ENCODE data around the gene DNAL4. TPM values are rescaled to one million over a fixed set of nuclear protein-coding genes. Genes with fewer than 3 reads are reported as not detected.

The DNAL4 gene
- total RNA-seq, 1 donor from 2014 or later, result 46.9 TPM

DNA sequence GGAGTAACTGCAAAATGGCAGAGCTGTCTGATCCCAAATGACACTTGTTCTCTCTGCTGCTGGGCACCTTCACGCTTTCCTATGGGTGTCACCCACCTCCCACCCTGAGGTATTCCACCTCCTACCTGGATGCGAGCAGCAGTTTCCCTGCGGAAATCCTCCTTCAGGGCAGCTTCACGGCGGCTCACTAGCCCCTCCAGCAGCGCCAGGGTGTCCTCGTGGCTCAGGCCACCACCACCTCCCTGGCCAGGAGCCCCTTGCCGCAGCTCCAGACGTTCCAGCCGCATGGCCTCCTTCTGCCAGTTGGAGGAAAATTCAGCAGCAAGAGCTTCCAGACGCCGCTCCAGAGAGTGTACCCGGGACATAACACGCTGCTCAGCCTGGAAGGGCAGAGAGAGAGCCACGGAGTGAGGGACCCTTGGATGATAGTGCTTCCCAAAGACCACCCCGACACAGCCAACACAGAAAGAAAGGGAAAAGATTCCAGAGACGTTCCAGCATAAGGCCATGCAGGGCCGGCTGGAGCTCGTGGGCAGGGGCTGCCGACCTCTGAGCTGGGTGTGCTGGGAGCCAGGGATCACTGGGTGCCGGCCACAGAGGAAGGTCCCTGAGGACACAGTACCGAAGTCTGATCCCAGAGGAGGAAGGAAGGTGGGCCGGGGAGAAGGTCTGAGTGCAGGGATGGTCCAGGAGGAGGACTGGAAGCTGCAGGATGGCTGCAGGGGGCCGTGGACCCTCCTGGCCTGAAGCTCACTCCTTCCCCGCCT lies 51.6 kb downstream of the DNAL4 start:
- Histone ChIP-seq H3K27me3 (ENCODE audit: control insufficient read depth, insufficient read depth, low read length) (no peaks in the 10 kb centered on the region), H3K36me3 (ENCODE audit: control insufficient read depth, insufficient read depth, low read length) (peaks cover 6% of the 10 kb centered on the region), H3K4me3 (ENCODE audit: low read depth, low read length) (no peak overlapping the region)
- no peak for DNase-seq (ENCODE audit: low read depth)
- TF ChIP-seq, protein P1, sequence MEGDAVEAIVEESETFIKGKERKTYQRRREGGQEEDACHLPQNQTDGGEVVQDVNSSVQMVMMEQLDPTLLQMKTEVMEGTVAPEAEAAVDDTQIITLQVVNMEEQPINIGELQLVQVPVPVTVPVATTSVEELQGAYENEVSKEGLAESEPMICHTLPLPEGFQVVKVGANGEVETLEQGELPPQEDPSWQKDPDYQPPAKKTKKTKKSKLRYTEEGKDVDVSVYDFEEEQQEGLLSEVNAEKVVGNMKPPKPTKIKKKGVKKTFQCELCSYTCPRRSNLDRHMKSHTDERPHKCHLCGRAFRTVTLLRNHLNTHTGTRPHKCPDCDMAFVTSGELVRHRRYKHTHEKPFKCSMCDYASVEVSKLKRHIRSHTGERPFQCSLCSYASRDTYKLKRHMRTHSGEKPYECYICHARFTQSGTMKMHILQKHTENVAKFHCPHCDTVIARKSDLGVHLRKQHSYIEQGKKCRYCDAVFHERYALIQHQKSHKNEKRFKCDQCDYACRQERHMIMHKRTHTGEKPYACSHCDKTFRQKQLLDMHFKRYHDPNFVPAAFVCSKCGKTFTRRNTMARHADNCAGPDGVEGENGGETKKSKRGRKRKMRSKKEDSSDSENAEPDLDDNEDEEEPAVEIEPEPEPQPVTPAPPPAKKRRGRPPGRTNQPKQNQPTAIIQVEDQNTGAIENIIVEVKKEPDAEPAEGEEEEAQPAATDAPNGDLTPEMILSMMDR (IDR thresholded peaks at IDR 0.05; ENCODE audit: insufficient read depth, low read length, poor library complexity, severe bottlenecking), result no peak

DNA sequence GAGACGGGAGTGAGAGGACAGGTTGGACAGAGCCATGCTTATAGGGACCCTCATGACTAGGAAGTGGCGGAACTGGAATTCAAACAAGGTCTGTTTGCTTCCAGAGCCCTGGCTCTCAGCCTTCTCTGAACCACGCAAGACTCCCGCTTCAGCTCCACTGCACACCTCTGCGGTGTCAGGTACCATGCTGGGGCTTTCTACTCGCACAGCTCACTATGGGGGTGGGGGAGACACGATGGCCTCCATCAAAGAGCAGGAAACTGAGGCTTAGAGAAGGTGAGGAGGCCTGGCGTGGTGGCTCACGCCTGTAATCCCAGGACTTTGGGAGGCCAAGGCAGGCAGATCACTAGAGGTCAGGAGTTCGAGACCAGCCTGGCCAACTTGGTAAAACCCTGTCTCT lies 52.4 kb downstream of the DNAL4 start:
- no peak overlapping the region for H3K4me3 ChIP-seq (ENCODE audit: low read depth, low read length)
- H3K27me3 ChIP-seq (ENCODE audit: control insufficient read depth, insufficient read depth, low read length), result no peaks in the 10 kb centered on the region
- DNase-seq (ENCODE audit: low read depth), result no peak
- peaks cover 7% of the 10 kb centered on the region for H3K36me3 ChIP-seq (ENCODE audit: control insufficient read depth, insufficient read depth, low read length)
- TF ChIP-seq, protein P1 (IDR thresholded peaks at IDR 0.05; ENCODE audit: insufficient read depth, low read length, poor library complexity, severe bottlenecking), result no peak

DNA sequence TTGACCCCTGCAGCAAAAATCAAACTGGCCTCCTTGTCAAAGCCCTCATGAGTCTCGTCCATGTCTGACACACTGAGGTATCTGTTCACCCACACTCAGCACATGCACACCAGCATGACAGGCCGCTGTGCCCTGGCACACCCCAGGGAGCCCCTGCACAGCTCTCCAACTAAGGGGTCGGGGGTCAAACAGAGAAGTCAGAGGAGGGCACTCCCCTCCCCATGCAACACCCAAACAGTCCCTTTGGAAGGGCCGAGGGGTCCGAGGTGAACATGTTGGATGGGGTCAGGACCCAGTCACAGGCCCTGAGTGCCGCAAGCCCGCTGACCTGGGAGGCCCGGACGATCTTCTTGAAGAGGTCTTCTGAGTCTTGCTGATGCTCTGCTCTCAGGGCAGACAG lies 52.8 kb downstream of the DNAL4 start:
- Histone ChIP-seq H3K27me3 (ENCODE audit: control insufficient read depth, insufficient read depth, low read length) (no peaks in the 10 kb centered on the region), H3K4me3 (ENCODE audit: low read depth, low read length) (no peak overlapping the region), H3K36me3 (ENCODE audit: control insufficient read depth, insufficient read depth, low read length) (peaks cover 5% of the 10 kb centered on the region)
- DNase-seq (ENCODE audit: low read depth), result no peak
- TF ChIP-seq, protein P1 (IDR thresholded peaks at IDR 0.05; ENCODE audit: insufficient read depth, low read length, poor library complexity, severe bottlenecking), result no peak

DNA sequence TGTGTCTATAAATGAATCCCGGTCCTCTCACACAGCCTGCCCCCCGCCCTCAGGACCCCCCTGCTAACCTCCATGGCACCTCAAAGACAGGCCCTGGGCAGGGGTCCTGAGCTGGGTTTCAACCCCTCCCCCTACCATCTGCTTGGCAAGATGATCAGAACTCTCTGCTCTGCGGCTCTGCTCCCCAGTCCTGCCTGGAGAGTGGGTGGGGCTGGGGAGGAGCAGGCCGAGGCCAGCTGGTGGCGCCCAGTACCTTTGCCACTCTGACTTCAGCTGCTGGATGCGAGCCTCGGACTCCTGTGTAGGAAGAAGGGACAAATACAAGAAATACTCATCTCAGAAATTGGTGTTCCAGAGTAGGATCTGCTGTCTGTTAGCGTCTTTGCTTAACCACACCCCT lies 53.2 kb downstream of the DNAL4 start:
- DNase-seq (ENCODE audit: low read depth), result no peak
- H3K27me3 ChIP-seq (ENCODE audit: control insufficient read depth, insufficient read depth, low read length), result no peaks in the 10 kb centered on the region
- H3K4me3 ChIP-seq (ENCODE audit: low read depth, low read length), result no peak overlapping the region
- TF ChIP-seq, protein P1 (IDR thresholded peaks at IDR 0.05; ENCODE audit: insufficient read depth, low read length, poor library complexity, severe bottlenecking), result no peak
- peaks cover 3% of the 10 kb centered on the region for H3K36me3 ChIP-seq (ENCODE audit: control insufficient read depth, insufficient read depth, low read length)

DNA sequence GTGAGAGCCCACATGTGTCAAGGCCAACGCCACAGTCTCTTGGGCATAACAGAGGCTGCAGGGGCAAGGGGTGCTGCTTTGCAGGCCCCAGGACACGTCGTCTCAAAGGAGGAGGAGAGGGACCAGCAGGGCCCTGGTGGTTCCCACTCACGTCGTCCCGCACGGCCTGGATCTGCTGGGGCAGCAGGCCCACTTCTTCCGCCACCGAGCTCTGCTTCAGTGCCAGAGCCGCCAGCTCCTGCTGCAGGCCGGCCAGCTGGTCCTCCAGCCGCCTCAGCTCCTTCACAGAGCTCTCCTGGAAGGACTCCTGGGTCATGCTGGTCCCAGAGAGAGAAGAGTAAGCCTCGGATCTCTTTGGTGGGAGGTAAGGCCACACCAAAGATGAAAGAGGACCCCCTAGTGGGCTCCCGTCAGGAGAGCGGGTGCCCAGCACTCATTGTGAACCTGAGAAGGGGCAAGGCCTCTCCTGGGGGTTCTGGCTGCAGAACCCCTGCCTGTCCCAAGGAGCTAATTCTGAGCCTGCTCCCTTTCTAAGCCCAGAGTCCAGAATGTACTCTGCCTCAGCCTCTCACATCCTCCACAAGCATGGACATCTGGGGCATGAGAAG lies 53.7 kb downstream of the DNAL4 start:
- H3K4me3 ChIP-seq (ENCODE audit: low read depth, low read length), result no peak overlapping the region
- peaks cover 3% of the 10 kb centered on the region for H3K36me3 ChIP-seq (ENCODE audit: control insufficient read depth, insufficient read depth, low read length)
- DNase-seq (ENCODE audit: low read depth), result no peak
- TF ChIP-seq, protein P1 (IDR thresholded peaks at IDR 0.05; ENCODE audit: insufficient read depth, low read length, poor library complexity, severe bottlenecking), result no peak
- H3K27me3 ChIP-seq (ENCODE audit: control insufficient read depth, insufficient read depth, low read length), result no peaks in the 10 kb centered on the region
